Heart left ventricle (tissue), 16 donors: ENCODE measurements around the gene LRBA. TPM values are rescaled to one million over a fixed set of nuclear protein-coding genes. Genes with fewer than 3 reads are reported as not detected.

Experiments
- ATAC-seq, 4 donors: fragments of 200-7000 bp; cut with Tn5 transposase; one replicate each; pipeline ENCODE4 v1.9.1; 2020 to 2022; ENCODE audit warnings: moderate library complexity in 4 of 4, mild to moderate bottlenecking in 3 of 4, moderate number of reproducible peaks in 1 of 4
- DNase-seq, 5 donors: peaks; one replicate each; pipeline ENCODE4 v3.0.0-alpha.2; 2020
- H3K27ac ChIP-seq, 12 donors: fragments of 200-600 bp; sonication (generic) in 4 of 12; one replicate each; pipeline versions ENCODE4 v1.5.0 to v1.8.0; 2016 to 2022; ENCODE audit warnings: mild to moderate bottlenecking in 2 of 12
- H3K27me3 ChIP-seq, 9 donors: fragments of 200-600 bp; sonication (generic) in 2 of 9; one replicate each; pipeline versions ENCODE4 v1.5.1 to v1.8.0; 2016 to 2022; ENCODE audit warnings: mild to moderate bottlenecking in 3 of 9
- H3K36me3 ChIP-seq, 9 donors: fragments of 200-600 bp; sonication (generic) in 2 of 9; one replicate each; pipeline versions ENCODE4 v1.5.0 to v1.8.0; 2018 to 2022; ENCODE audit warnings: mild to moderate bottlenecking in 2 of 9
- H3K4me1 ChIP-seq, 12 donors: fragments of 200-600 bp; sonication (generic) in 4 of 12; one replicate each; pipeline versions ENCODE4 v1.5.0 to v1.8.0; 2016 to 2022; ENCODE audit warnings: mild to moderate bottlenecking in 3 of 12
- H3K4me3 ChIP-seq, 12 donors: fragments of 200-600 bp; sonication (generic) in 4 of 12; one replicate each; pipeline versions ENCODE4 v1.5.0 to v1.8.0; 2017 to 2022; ENCODE audit warnings: mild to moderate bottlenecking in 9 of 12, moderate library complexity in 4 of 12
- H3K9me3 ChIP-seq, 12 donors: fragments of 200-600 bp; sonication (generic) in 4 of 12; one replicate each; pipeline versions ENCODE4 v1.5.0 to v1.8.0; 2016 to 2022; ENCODE audit warnings: mild to moderate bottlenecking in 1 of 12
- POLR2A ChIP-seq, 2 donors: fragments of 450-650 bp; IDR thresholded peaks; one replicate each; pipeline ENCODE4 v1.6.1; 2017; ENCODE audit warnings: antibody characterized with exemption in 2 of 2, mild to moderate bottlenecking in 2 of 2, moderate library complexity in 2 of 2
- WGBS, 4 donors: extraction: QIAGEN DNeasy Blood & Tissue Kit in 2 of 4; methylation state at CpG; one replicate each; pipeline versions ENCODE4 v1.1.5 to v1.1.7; 2013 to 2018; 5-methylcytosine and 5-hydroxymethylcytosine counted together
- intact Hi-C, 10 donors: fragments of 100-400 bp; cut with DNase I; formaldehyde crosslinking; loops; one replicate each; pipeline versions ENCODE4 v1.11.1 to v1.14.2; 2022
- polyA plus RNA-seq, 2 donors: library from polyadenylated mRNA; stranded (reverse); fragments of 200-250 nt; gene quantifications; one replicate each; pipeline ENCODE4 v1.2.3, GENCODE V29; 2013
- total RNA-seq, 9 donors: library from RNA; depleted of rRNA in 2 of 9; stranded (reverse); fragments of >200 nt in 2 of 9; fragmentation: NEBNext Ultra II Directional in 3 of 9; extraction: Animal tissue kit (Norgen Biotek cat#: 25700) in 3 of 9; gene quantifications; one replicate each; pipeline versions ENCODE4 v1.1.0 to v1.2.4, GENCODE V29; 2016 to 2023
- TF ChIP-seq, protein P1 (sequence below), 12 donors: fragments of 200-600 bp; sonication (generic) in 4 of 12; IDR thresholded peaks; one replicate each; pipeline versions ENCODE4 v1.5.0 to v1.8.0; 2018 to 2022; ENCODE audit warnings: antibody characterized with exemption in 12 of 12, mild to moderate bottlenecking in 5 of 12
- donor health status: ischemic (EF 13 %, LVEDD 7.1; RV severe dilation, severe dysfunction).
- donor health status: healthy with polysubstance abuse.
- donor health status: DM: no; HTN: yes; CAD: no.
- donor health status: DM: no; HTN: no; CAD: no.
- donor health status: ischemic (EF 25% LVEDD 6.9; RV normal size, moderate dysfunction).
- donor health status: ischemic (EF 25% LVEDD 5.7; RV mildly dilated, moderate dysfunction).
- donor health status: healthy.
- donor health status: DM: yes; HTN: yes; CAD: no.
- donor health status: ischemic (EF 35%, LVEDD 5.7; RV mildly dilated, moderate dysfunction).
- donor health status: nonischemic (EF 11% LVEDD 7.7; RV severe dilation, severe dysfunction).
- donor health status: DM: yes; HTN: yes; CAD: no.
- donor health status: PGD.
- donor health status: ischemic (EF 29% LVEDD 5.4; RV normal size, mild dysfunction).
- donor health status: nonischemic (EF 23%, LVEDD 6.1; RV moderate dilation, normal function).

Gene LRBA
- total and polyA plus RNA-seq, 11 donors, result 6.5 to 35.1 (median 22.6) TPM

DNA sequence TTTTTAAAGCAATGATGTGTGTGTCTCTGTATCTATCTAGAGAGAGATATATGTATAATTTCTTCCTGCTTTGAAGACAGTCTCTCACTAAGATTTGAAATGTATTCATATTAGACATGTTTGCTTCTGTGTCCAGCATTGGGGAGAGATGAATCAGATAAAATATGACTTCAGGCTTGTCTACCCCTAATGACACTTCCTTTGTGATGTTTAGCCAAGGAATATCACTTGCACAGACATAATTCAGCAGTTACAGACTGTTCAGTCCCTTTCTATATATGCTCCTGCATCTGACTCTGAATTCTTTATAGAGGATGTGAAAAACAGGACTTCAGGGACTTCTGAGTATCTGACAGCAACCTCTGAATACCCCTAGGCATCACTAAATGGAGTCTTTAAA, 778.5 kb downstream of the LRBA start:
- TF ChIP-seq POLR2A (IDR thresholded peaks at IDR 0.05), result no peak
- TF ChIP-seq, protein P1, sequence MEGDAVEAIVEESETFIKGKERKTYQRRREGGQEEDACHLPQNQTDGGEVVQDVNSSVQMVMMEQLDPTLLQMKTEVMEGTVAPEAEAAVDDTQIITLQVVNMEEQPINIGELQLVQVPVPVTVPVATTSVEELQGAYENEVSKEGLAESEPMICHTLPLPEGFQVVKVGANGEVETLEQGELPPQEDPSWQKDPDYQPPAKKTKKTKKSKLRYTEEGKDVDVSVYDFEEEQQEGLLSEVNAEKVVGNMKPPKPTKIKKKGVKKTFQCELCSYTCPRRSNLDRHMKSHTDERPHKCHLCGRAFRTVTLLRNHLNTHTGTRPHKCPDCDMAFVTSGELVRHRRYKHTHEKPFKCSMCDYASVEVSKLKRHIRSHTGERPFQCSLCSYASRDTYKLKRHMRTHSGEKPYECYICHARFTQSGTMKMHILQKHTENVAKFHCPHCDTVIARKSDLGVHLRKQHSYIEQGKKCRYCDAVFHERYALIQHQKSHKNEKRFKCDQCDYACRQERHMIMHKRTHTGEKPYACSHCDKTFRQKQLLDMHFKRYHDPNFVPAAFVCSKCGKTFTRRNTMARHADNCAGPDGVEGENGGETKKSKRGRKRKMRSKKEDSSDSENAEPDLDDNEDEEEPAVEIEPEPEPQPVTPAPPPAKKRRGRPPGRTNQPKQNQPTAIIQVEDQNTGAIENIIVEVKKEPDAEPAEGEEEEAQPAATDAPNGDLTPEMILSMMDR (IDR thresholded peaks at IDR 0.05), result no peak
- peaks cover 0 to 32% (median 11%) of the 10 kb centered on the region in 12 donors for H3K4me1 ChIP-seq
- intact Hi-C loops, result loop anchor here in 1 of 10 donors (5.0 kb wide), 1 partner anchor 234 kb away; no protein-coding TSS in a partner anchor
- no peaks in the 10 kb centered on the region for H3K9me3 ChIP-seq
- DNase-seq (no peak), ATAC-seq (no peak)
- no peak overlapping the region for H3K4me3 ChIP-seq
- H3K27ac ChIP-seq, result peak overlapping the region in 1 of 12 donors; percentile 57
- peaks cover 0 to 48% (median 23%) of the 10 kb centered on the region in 9 donors for H3K36me3 ChIP-seq
- H3K27me3 ChIP-seq, result no peaks in the 10 kb centered on the region

DNA sequence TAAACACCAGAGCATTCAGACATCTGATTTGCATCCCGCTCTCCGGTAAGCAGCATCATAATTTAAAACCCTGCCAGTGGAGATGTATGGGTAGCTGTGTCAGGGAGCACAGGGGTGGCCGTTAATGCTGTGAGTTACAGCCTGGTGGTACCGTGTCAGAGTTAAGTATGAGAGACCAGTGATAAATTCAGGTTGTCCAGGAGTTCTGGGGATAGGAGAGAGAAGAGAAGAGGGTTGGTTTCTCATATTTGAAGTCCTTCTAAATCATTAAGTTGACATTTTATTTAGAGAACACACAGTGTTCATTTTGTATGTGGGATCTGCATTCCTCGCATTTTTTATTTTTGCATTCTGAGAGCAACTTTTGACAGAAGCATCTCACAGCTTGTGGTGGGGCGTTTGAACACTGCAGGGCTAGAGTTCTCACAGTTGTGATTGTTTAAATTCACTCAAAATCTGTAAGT, 779.2 kb downstream of the LRBA start:
- Histone ChIP-seq H3K27ac (no peak overlapping the region), H3K36me3 (peaks cover 0 to 41% (median 23%) of the 10 kb centered on the region in 9 donors), H3K4me3 (no peak overlapping the region), H3K9me3 (no peaks in the 10 kb centered on the region), H3K27me3 (no peaks in the 10 kb centered on the region), H3K4me1 (peaks cover 0 to 35% (median 13%) of the 10 kb centered on the region in 12 donors)
- ATAC-seq, result no peak
- 70 to 77% (median 73%) methylated on average over 6 of the region's 6 CpGs for WGBS, 4 donors
- intact Hi-C loops, result loop anchor here in 1 of 10 donors (5.0 kb wide), 1 partner anchor 234 kb away; no protein-coding TSS in a partner anchor
- no peak for DNase-seq
- no peak for TF ChIP-seq POLR2A (IDR thresholded peaks at IDR 0.05)
- TF ChIP-seq, protein P1 (IDR thresholded peaks at IDR 0.05), result no peak

DNA sequence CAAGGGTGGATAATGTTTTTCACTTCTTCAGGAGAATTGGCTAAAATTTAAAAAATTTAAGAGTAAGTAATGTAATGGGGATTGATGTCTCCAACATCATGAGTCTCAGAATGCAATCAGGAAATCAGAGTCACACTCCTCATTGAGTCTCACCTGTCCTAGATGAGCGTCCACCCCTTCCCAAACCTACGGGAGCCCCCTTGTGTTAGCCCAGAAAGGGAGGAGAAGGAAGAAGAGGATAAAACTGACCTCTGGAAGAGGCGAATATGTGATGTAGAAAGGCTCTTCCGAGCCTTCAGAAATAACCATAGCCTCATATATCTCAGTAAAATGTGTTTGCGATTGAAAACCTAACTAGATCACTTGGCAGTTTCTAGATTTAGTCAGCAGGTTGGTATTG, 779.8 kb downstream of the LRBA start:
- no peak for ATAC-seq
- TF ChIP-seq, protein P1 (IDR thresholded peaks at IDR 0.05), result no peak
- no peak for TF ChIP-seq POLR2A (IDR thresholded peaks at IDR 0.05)
- H3K9me3 ChIP-seq, result no peaks in the 10 kb centered on the region
- H3K4me1 ChIP-seq, result peaks cover 0 to 39% (median 13%) of the 10 kb centered on the region in 12 donors
- peaks cover 0 to 39% (median 23%) of the 10 kb centered on the region in 9 donors for H3K36me3 ChIP-seq
- 89 to 93% (median 91%) methylated on average over 5 of the region's 5 CpGs for WGBS, 4 donors
- no peak overlapping the region for H3K4me3 ChIP-seq
- H3K27me3 ChIP-seq, result no peaks in the 10 kb centered on the region
- no peak overlapping the region for H3K27ac ChIP-seq
- intact Hi-C loops, result loop anchor here in 1 of 10 donors (5.0 kb wide), 1 partner anchor 233 kb away; no protein-coding TSS in a partner anchor
- no peak for DNase-seq

DNA sequence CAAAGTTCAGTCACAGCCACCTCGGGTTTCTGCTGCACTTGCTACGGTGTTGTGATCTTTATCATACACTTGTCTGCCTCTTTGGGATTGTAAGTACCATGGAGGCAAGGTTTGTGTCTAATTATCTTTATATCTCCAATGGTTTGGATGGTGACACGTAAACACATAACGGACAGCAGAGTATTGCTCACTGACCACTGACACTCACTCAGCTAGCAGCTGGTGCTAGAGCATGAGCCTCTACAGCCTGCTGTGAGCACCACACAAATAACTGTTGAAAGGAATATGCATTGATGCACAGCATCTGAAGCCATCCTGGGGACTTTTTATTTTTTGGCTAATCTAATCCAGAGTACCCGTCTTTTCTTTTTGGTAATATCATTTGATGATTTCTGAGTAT, 780.8 kb downstream of the LRBA start:
- no peak for DNase-seq
- Histone ChIP-seq H3K27me3 (no peaks in the 10 kb centered on the region), H3K9me3 (no peaks in the 10 kb centered on the region), H3K36me3 (peaks cover 0 to 31% (median 18%) of the 10 kb centered on the region in 9 donors), H3K27ac (no peak overlapping the region), H3K4me1 (peaks cover 0 to 48% (median 17%) of the 10 kb centered on the region in 12 donors), H3K4me3 (no peak overlapping the region)
- WGBS, 4 donors, result 91 to 94% (median 91%) methylated on average over 5 of the region's 5 CpGs
- intact Hi-C loops, result no loop called here
- no peak for TF ChIP-seq POLR2A (IDR thresholded peaks at IDR 0.05)
- TF ChIP-seq, protein P1 (IDR thresholded peaks at IDR 0.05), result no peak
- ATAC-seq, result no peak
